ENCODE measurements around the gene CAMTA2.
A peak's percentile ranks its signal among the peaks of the same experiment; 100 is the strongest.

Gene CAMTA2, protein sequence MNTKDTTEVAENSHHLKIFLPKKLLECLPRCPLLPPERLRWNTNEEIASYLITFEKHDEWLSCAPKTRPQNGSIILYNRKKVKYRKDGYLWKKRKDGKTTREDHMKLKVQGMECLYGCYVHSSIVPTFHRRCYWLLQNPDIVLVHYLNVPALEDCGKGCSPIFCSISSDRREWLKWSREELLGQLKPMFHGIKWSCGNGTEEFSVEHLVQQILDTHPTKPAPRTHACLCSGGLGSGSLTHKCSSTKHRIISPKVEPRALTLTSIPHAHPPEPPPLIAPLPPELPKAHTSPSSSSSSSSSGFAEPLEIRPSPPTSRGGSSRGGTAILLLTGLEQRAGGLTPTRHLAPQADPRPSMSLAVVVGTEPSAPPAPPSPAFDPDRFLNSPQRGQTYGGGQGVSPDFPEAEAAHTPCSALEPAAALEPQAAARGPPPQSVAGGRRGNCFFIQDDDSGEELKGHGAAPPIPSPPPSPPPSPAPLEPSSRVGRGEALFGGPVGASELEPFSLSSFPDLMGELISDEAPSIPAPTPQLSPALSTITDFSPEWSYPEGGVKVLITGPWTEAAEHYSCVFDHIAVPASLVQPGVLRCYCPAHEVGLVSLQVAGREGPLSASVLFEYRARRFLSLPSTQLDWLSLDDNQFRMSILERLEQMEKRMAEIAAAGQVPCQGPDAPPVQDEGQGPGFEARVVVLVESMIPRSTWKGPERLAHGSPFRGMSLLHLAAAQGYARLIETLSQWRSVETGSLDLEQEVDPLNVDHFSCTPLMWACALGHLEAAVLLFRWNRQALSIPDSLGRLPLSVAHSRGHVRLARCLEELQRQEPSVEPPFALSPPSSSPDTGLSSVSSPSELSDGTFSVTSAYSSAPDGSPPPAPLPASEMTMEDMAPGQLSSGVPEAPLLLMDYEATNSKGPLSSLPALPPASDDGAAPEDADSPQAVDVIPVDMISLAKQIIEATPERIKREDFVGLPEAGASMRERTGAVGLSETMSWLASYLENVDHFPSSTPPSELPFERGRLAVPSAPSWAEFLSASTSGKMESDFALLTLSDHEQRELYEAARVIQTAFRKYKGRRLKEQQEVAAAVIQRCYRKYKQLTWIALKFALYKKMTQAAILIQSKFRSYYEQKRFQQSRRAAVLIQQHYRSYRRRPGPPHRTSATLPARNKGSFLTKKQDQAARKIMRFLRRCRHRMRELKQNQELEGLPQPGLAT

DNA sequence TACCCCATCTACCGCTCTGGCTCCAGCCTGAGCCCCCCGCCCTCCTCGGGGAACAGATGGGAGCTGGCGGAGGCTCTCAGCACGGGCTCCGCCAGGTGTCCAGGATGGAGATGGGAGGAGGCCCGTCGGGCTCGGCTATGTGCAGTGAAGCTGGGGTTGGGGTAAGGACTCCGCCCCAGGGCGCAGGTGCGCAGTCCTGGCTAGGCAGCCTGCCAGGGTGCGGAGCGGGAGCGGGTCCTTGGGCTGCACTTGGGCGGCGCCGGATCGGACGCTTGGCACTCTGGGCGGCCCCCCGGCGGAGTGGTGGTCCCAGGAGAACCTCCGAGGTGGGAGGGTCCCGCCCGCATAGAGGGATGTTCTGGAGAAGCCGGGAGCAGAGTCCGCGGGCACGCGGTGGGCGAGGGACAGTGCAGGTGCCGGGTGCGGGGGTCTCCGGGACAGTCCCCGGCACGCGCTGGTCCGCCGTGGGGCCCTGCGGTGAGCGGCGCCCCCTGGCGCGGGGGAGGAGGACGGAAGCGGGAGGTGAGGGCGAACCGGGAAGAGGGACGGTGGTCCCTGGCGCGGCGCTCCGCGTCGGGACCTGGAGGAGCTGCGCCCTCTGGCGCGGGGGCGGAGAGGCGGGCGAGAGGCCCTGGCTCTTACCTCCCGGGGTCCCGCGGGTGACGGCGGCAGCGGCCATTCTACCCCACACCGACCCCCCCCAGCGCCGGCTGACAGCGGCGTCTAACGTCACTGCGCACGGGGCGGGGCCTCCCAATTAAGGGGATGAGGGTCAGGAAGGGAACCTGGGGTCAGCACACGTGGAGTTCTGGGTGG lies at the start of gene CAMTA2:
CAMTA2 (minus strand) TSS at position 725 of the 816 bp plus-strand sequence. CDS start 1,453 bp downstream, outside the sequence.
- peak; percentile 92 for DNase-seq (ENCODE audit: low spot score)
- TF ChIP-seq, protein P1, sequence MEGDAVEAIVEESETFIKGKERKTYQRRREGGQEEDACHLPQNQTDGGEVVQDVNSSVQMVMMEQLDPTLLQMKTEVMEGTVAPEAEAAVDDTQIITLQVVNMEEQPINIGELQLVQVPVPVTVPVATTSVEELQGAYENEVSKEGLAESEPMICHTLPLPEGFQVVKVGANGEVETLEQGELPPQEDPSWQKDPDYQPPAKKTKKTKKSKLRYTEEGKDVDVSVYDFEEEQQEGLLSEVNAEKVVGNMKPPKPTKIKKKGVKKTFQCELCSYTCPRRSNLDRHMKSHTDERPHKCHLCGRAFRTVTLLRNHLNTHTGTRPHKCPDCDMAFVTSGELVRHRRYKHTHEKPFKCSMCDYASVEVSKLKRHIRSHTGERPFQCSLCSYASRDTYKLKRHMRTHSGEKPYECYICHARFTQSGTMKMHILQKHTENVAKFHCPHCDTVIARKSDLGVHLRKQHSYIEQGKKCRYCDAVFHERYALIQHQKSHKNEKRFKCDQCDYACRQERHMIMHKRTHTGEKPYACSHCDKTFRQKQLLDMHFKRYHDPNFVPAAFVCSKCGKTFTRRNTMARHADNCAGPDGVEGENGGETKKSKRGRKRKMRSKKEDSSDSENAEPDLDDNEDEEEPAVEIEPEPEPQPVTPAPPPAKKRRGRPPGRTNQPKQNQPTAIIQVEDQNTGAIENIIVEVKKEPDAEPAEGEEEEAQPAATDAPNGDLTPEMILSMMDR (IDR thresholded peaks at IDR 0.05; ENCODE audit: extremely low read depth, missing control alignments) = peak; percentile 63

DNA sequence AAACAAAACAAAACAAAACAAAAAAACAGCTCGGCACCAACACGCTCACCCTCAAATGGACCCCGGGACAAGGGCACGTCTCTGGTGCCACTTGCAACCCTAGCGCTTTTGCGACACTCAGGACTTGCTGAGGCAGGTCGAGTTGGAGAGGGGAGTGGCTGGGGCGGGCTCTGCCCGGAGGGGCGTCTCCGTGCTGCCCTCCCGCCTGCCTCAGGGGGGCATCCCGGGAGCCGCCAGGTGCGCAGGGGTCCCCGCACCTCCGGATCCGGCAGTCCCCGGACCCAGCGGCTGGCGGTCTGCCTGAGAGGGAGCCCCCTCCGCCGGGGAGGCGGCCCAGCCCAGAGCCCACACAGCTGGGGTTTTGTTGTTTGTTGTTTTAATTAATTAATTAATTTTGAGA lies 47.8 kb upstream of the CAMTA2 start, which contains the start of gene SLC52A1:
SLC52A1 (minus strand) TSS at position 112 of the 400 bp plus-strand sequence. CDS start 820 bp downstream, outside the sequence.
- DNase-seq (ENCODE audit: low spot score) = no peak
- TF ChIP-seq, protein P1 (IDR thresholded peaks at IDR 0.05; ENCODE audit: extremely low read depth, missing control alignments) = no peak

DNA sequence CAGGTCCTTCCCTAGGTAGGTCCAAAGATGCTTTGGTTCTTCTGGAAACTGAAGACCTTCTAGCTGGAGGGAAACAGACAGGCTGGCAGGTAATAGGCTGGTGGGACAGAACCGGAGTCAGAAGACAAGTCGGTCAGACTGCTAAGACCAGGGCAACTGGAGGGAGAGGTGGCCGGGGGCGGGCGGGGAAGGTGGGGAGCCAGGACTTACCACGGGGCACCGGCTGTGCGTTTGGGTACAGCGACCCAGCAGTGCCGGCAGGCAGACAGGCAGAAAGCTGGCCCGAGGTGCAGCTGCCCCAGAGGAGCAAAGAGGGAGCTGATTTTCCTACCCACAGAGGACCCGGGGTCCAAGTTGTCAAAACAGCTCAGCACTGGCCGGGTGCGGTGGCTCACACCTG lies 47.2 kb upstream of the CAMTA2 start:
- no peak for DNase-seq (ENCODE audit: low spot score)
- TF ChIP-seq, protein P1 (IDR thresholded peaks at IDR 0.05; ENCODE audit: extremely low read depth, missing control alignments) = no peak

DNA sequence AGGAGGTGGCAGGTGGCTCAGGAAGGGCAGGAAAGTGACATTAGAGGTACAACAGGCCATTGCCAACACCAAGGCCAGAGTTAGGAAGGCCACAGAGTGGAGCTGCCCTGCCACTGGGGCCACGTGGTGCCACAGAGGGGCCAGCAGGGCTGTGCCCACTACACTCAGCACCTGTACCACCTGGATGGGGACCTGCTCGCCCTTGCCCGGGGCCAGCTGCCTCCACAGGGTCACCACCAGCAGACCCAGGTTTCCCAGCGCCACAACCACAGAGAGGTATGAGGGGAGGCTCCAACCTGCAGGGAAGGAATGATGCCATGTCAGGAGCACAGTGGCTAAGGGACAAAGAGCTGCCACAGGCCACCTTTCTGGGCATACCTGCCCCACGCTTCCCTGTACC lies 46.6 kb upstream of the CAMTA2 start:
- TF ChIP-seq, protein P1 (IDR thresholded peaks at IDR 0.05; ENCODE audit: extremely low read depth, missing control alignments) = no peak

DNA sequence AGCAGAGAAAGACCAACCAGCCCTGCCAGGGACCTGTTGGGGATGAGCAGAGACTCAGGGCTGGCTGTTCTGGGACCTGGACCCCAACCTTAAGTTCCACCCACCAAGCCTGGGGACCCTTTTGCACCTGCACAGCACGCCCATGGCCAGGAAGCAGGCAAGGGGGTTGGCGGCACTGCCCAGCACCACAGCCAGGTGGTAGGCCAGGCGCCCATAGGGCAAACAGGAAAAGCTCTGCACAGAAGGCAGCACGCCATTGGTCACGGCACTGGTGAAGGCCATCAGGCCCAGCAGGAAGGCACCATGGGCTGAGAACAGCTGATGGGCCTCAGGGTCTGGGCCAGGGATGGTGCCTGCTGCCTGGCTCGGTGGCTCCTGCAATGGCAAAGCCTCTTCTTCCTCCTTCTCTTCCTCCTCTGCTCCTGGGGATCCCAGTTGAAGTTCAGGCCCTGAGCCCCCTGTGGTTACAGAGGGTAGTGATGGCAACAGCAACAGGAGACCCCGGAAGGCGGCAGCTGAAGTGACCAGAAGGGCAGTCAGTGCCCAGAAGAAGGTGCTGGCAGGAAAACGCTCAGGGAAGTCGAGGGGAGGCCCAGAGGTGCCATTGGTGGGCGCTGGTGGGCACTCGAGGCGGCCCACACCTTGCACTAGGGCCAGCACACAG lies 46.0 kb upstream of the CAMTA2 start:
- DNase-seq (ENCODE audit: low spot score) = no peak
- TF ChIP-seq, protein P1 (IDR thresholded peaks at IDR 0.05; ENCODE audit: extremely low read depth, missing control alignments) = no peak

More for the DNA sequence above, 46.6 kb upstream of the CAMTA2 start:
- no peak for DNase-seq (ENCODE audit: low spot score)

DNA sequence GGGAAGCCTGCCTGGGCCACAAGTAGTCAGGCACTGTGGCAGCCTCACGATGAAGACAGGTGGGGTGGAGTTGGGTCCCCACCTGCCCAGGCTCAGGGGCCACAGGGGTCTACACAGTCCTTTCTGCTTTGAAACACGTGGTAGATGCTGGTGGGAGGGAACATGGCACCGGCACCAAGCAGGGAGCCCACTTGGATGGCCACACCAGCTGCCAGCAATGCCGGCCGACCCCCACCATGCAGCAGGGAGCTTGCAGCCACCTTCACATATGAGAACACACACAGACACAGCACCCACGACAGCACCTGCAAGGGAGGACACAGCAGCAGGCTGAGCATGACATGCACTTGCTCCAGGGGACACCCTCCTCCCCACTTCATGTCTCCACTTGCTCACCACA lies 45.4 kb upstream of the CAMTA2 start:
- DNase-seq (ENCODE audit: low spot score) = no peak
- TF ChIP-seq, protein P1 (IDR thresholded peaks at IDR 0.05; ENCODE audit: extremely low read depth, missing control alignments) = no peak

Data from GM20000 (cell line).